HG03378 (cell line): ENCODE data around the gene TXNL4B.

Experiments
- ATAC-seq: cut with Tn5 transposase; IDR thresholded peaks from one replicate; pipeline ENCODE4 v1.9.1; 2021; ENCODE audit warnings: mild to moderate bottlenecking, moderate library complexity; ENCODE audit not compliant: unreplicated experiment

TXNL4B gene

DNA sequence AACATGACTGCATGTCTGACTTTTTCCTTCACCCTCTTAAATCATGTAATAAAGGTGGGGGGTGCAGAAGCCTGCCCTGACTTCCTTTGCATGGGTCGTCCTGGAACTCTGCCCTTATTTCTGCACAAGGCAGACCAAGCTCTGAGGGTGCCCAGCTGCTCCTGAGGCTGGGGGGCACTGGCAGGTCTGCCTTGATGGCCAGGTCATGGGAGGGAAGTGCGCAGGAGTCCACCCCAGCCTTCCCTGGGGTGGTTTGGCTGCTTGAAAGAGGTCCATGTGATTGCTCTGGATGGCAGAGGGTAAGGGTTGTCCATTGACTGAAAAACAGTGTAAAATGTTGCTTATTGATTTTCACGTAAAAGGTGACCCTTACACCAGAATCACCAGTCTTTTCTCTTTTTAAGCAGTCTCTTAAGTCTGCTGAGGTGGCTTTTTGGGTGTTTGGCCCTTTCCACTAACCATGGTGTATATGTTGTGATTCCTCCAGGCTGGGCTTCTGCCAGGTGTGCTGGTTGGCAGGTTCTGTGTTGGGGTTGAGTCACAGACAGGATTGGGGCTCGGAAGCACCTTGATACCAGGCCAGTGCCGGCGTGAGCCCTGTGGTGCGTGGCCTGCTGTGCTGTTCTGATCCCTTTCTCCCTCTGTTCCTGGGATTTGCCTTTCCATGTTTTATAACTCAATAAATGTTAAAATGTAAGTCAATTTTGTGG, 19.6 kb upstream of the TXNL4B start:
- no peak for ATAC-seq

DNA sequence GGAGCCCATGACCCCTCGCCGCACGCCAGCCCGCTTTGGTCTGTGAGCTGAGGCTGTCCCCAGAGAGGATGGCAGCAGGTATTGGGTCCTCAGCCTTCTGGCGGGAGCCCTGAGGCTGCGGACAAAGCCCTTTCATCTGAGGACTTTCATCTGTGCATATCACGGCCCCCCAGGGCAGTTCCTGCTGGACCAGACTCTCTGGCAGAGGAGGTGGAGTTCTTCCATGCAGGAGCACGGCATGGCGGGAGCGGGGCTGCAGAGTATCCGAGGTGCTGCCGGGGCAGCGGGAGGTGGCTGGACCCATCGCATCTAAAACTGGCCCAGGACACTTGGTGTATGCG, 19.0 kb upstream of the TXNL4B start:
- no peak for ATAC-seq

DNA sequence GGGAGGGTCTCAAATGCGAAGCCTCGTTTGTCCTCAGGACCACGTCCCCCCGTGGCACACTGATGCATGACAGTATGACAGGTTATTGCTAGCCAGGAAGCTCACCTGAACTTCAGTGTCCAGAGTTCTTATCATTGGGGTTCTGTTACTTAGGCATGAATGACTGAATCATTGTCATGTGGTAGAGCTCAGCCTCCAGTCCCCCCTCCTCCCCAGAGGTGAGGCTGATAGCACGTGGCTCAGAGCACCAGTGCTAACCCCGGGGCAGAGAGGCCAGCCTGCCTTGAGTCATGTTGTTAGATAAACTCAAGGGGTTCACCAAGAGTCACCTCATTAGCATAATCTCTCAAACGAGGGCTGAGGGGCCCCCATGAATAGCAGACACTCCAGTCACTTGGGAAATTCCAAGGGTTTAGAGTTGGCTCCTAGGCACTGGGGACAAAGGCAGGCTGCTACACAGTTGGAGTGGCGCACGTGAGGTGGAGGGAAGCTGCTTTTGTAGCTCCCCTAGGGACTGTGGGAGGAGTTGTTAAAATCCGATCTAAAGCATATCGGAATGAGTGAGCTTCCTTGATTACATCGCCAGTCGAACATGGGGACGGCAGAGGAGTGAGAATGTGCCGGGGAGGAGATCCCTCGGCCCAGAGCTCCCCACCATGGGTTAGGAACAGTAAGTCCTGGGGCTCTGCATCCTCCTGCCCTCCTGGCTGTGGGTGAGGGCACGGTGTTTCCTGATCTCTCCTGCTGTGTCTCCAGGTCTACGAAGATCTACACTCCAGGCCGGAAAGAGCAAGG, 18.4 kb upstream of the TXNL4B start:
- no peak for ATAC-seq

DNA sequence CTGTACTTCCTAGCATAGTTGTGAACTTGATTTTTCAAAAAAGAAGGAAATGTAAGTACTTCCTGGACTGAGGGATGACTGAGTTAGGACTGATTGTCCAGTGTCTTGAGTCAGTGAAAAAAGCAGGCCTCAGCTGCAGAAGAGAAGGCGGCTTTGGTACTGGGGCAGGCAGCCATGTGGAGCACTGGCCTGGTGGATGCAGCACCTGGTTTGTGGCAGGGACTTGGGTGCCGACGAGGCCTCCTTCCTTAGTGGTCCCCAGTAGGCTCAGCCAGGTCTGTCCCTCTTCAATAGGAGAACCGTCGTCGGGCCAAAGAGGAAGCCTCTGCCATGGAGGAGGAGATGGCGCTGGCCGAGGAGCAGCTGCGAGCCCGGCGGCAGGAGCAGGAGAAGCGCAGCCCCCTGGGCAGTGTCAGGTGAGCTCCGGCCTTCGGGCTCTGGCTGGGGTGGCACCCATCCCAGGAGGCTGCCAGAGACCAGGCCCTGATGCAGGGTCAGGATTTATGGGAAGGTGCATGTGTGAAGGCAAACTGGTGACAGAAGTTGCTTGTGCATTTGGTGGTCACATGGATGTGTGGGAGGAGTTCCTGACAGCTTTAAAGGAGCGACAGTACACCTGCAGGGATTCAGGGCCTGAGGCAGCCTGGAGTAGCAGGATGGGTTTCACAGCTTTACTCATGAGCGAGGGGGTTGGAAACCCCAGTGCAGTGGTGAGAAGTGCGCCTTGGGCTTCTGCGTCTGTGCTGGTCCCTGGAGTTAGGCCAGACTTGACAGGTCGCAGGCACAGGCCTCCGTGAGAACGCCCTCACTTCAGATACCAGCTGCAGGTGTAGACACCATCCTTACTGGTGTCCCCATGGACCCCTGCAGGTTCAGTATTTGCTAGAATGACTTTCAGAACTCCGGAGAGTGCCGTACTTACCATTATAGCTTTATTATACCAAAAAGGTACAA, 17.5 kb upstream of the TXNL4B start:
- no peak for ATAC-seq

DNA sequence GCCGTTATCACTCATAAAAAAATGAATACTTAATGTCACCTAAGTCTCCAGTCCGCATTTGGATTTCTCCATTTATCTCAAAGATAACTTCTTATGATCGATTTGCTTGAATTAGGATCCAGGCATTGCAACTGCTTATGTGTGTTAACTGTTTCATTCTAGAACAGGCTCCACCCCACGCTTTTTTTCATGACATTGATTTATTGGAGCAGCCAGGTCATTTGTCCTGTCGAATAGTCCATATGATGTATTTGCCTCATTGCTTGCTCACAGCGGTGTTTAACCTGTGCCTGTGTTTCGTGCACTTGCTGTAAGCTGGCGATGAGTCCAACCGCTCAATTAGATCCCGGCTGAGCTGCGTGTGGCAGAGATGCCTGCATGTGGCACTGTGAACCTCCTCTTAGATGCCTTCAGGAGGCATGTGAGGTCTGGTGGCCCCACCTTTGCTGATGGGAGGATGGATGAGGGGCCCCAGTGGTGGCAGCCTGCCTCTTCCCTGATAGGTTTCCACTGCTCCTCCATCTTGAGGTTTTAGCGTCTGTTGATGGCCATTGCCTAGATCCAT, 16.6 kb upstream of the TXNL4B start:
- ATAC-seq = no peak

DNA sequence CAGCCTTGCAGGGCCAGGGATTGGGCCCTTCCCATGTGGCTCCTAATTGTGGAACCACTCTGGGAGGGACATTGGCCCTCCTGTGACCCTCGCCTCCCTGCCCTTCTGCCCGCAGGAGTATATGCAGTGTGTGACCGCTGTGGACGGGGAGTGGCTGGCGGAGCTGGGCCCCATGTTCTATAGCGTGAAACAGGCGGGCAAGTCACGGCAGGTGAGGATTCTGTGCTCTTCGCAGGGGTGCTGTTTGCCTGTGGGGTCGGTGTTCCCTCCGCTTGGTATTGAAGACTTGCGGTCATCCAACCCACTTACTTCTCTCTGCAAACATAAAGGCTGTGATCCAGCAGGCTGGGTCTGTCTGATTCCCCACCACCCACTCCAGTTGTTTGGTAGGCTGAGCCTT, 15.9 kb upstream of the TXNL4B start:
- no peak for ATAC-seq

DNA sequence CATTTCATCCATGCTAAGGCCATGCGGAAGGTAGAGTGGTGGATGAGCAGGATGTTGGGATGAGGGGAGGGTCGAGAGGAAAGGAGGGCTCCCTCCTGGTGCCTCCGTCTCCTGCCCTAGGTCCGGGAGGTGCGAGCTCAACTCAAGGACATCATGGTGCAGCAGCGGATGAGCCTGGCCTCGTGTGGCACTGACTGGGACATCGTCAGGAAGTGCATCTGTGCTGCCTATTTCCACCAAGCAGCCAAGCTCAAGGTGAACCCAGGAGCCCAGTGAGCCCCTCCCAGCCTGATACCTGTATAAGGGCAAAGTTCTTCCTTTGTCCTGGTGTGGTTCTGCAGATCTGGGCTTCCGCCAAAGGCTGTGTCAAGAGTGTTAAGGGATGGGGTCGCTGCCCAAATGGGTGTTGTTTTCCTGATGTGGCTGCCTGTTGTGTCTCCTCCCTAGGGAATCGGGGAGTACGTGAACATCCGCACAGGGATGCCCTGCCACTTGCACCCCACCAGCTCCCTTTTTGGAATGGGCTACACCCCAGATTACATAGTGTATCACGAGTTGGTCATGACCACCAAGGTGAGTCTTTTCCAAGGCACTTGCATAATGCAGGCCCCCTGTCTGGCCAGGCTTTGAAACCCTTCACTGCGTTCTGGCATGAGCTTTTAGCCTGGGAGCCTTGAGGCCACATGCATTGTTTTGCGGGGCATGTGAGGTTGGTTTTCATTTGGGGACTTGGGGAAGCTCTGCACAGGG, 15.1 kb upstream of the TXNL4B start:
- no peak for ATAC-seq

DNA sequence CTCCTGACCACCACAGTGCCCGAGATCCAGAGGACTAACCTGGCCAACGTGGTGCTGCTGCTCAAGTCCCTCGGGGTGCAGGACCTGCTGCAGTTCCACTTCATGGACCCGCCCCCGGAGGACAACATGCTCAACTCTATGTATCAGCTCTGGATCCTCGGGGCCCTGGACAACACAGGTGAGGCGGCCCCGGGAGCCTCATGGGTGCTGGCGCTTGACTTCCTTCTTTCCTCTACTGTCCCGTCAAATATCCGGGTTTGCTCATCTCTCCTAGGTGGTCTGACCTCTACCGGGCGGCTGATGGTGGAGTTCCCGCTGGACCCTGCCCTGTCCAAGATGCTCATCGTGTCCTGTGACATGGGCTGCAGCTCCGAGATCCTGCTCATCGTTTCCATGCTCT, 14.0 kb upstream of the TXNL4B start:
- ATAC-seq = no peak

DNA sequence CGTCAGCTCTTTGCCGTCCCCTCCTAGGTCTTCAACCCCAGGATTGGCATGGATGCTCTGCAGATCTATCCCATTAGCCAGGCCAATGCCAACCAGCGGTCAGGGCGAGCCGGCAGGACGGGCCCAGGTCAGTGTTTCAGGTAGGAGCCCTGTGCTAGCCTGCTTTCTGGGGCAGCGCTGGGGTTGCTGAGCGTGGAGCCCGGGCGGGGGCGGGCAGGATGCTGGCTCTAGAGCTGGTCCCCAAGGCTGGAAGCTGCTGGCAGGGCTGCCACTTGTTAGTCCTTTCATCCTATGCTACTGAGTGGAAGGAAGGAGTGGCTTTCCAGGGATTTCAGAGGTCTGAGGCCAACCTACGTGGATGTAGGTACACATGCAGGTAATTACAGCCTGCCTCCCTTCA, 12.6 kb upstream of the TXNL4B start:
- ATAC-seq = no peak

DNA sequence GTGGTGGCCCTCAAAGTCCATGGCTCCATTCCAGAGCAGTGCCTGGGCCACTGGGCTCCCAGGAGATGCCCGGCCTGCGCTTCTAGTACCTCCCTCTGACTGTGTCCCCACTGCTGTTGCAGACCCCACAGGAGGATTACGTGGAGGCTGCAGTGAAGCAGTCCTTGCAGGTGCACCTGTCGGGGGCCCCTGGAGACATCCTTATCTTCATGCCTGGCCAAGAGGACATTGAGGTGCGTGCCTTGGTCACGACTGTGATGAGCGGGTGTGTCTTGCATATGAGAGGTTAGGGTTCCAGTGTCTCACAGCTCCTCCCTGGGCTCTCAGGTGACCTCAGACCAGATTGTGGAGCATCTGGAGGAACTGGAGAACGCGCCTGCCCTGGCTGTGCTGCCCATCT, 11.5 kb upstream of the TXNL4B start:
- no peak for ATAC-seq

DNA sequence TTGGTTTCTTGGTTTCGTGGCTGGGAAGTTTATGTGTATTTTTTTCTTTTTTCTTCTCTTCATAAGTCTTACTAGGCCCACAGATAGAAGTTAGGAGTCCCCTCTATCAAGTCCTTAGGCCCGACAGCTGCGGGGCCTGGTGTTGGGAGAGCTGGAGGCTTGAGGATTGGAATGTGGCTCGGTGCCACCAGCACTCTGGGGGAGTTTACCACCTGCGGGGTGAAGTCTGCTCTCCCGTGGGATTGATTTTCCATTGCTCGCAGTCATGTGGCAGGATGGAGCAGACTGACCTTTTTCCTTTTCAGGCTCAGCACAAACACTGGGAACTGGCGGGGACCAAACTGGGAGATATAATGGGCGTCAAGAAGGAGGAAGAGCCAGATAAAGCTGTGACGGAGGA, 7.8 kb upstream of the TXNL4B start:
- no peak for ATAC-seq

DNA sequence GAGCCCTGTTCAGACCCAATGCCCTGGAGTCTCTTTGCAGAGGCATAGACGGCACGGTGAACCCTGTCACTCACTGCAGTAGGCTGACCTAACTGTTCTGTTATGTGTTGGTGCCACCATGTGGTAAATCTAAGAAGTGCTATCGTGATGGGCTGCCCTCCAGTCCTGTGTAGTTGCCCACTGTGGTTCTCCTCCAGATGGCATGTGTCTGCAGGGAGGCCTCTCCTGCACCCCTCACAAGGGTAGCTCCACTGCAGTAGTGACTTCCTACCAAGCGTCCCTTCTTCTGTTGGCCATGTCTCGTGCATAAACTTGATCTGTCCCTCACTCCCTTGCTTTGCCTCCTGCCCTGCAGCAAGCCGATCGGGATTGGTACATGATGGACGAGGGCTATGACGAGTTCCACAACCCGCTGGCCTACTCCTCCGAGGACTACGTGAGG, 6.0 kb upstream of the TXNL4B start:
- peak; percentile 66 for ATAC-seq

DNA sequence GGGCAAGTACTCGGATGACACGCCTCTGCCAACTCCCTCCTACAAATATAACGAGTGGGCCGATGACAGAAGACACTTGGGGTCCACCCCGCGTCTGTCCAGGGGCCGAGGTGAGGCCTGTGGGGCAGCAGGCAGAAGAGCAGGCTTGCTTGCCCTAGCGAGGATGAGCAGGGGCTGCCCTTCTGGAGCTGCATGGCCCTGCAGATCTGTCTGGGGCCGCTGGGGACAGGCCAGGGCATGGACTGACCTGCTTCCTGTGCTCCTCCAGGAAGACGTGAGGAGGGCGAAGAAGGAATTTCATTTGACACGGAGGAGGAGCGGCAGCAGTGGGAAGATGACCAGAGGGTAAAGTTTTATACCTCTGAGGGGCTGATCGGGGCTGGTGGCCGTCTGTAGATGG, 5.5 kb upstream of the TXNL4B start:
- ATAC-seq = no peak

DNA sequence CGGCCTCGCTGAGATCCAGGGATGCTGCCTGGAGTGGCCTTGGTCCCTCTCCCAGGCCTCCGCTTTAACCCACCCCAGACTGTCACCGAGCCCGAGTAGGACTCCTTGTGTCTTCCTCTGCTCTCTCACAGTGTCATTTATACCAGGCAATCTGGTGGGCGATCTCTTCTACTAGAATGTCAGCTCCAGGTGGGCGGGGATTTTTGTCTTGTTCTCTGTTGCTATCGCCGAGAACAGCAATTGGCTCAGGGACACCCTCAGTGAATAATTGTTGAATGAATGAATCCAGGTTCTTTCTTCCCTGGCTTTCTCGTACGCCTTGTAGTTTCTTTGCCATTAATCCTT, 818 bp upstream of the TXNL4B start:
- no peak for ATAC-seq

DNA sequence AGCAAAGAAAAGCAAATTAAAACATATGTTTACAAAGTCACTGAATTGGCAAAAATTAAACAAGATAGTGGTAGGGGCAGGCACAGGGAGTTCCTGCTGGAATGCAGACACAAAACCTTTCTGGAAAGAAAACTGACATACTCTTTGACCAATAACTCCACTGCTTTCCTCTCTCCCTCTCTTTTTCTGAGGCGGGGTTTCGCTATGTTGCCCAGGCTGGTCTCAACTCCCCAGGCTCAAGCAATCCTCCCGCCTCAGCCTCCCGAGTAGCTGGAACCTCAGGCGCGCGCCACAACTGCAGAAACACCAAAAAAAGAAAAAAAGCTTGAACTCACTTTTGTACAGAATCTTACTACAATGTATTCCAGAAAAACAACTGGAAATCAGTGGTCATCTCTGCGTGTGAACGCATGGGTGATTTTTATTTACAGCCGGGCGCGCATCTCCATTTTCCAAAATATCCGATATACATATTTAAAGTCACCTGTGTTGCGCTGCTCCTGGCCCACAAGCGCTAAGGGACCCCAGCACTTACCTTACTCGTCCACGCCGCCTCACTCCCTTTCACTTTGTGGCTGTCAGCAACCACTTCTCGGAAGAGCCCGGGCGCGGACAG, 480 bp downstream of the TXNL4B start:
- ATAC-seq = no peak

DNA sequence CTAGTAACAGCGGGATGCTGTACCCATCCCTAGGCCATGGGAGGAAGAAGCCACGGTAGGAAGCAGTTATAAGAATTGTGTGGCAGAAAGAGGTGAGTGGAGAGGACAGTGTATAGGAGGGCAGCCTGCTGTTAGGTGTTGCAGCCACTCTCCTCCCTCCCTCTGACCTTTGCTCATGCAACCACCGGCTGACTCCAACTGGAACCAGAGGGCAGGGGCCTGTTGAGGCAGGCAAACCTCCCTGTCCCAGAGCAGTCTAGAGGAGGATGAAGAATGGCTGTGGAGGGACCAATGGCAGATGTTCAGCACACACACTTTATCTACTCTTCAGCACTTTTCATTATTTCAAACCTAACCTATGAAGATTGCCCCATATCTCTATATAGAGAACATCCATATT, 2.2 kb downstream of the TXNL4B start:
- ATAC-seq = no peak

DNA sequence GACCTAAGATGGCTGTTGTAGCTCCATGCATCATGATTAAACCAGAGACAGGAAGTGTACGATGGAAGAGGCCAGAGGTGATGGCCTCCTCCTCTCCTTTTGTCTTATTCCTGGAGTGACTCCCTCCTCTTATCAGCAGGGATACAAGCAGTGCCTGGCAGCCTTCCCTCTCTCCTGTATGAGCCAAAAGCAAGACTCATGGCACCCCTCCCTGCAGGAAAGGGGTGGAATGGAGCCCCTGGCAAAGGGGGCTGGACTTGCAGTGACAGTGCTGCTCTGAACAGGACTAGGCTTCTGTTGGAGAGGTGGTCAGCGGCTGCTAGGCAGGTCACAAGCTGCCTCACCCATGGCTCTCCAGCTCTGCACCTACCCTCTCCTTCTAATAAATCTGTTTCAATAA, 8.4 kb downstream of the TXNL4B start:
- ATAC-seq = no peak

DNA sequence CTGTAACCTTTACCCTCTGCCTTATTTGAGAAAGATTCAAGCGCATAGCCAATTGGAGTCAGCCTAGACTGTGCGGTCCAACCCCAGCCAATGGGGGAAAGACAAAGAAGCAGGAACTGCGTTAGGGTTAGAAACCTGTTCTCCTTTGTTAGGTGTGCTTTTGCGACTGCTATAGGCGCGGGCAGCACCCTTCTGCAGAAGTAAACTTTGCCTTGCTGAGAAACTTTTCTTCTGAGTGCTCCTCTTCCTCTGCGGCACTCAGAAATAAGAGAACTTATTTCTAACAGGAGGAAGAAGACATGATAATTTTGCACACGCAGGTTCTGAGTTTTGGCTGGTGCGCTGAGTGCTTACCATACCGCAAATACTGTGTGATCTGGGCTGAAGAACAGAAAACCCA, 9.0 kb downstream of the TXNL4B start:
- ATAC-seq = no peak

DNA sequence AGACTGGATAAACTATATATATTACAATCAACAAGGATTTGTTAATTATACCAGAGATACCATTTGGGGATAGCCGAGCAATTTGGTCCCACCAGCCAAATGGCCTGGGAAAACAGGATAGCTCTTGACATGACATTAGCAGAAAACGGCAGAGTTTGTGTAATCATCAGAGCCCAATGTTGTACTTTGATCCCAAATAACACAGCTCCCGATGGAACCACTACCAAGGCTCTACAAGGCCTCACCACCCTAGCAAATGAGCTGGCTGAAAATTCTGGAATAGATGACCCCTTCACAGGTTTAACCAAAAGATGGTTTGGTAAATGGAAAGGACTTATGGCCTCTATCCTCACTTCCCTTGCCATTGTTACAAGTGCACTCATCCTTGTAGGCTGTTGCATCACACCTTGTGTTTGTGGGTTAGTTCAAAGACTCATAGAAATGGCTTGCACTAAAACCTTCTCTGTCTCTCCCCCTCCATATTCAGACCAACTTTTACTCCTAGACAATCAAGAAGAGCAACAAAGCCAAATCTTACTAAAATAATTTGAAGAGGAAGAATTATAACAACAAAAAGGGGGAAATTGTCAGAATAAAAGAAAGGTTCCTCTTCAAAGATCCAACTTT, 9.5 kb downstream of the TXNL4B start:
- ATAC-seq = no peak
